Activated CD8-positive, alpha-beta memory T cell treated with anti-CD3 and anti-CD28 coated beads for 36 hours (primary cell): Measurements from ENCODE around the gene LTO1. TPM values are rescaled to one million over a fixed set of nuclear protein-coding genes. Genes with fewer than 3 reads are reported as not detected.
"Not testable (repeated sequence)": the region's sequence is repeated elsewhere in the genome, so short reads cannot be mapped to it uniquely, and the experiment has no call there.

Experiments used
- CTCF ChIA-PET: fragments of 350-600 bp; sonication (Branson Sonifier 250); formaldehyde crosslinking; loops from one replicate; lab custom pipeline; 2021; ENCODE audit warnings: antibody characterized with exemption; lab: Charles Lee
- POLR2A ChIA-PET: fragments of 350-600 bp; sonication (Branson Sonifier 250); formaldehyde crosslinking; loops from one replicate; lab custom pipeline; 2021; ENCODE audit warnings: antibody characterized with exemption; lab: Charles Lee
- total RNA-seq, 2 experiments: library from RNA; stranded (reverse); gene quantifications; one replicate each; pipeline ENCODE4 v1.2.3, GENCODE V29; 2021

LTO1 gene
- total RNA-seq, 2 experiments from 2014 or later: 23.6 to 24.8 TPM

DNA sequence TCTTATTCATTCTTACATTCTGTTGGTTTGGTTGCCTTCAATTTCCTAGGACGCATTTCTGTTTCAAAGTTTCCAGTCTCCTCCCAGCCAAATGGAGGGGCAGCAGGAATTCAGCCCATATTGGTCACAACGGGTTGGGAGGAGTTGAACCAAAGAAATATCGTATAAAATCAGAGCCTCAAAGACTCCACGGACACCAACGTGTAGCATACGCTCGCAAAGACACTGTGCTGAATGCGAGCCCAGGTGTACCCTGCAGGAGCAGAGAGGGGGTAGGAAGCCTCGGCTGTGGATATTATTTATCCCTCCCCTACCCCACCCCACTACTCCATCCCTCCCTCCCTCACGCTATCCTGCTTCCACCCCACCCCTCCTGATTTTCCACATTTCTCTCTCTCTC, 49.7 kb downstream of the LTO1 start:
- ChIA-PET CTCF (no interaction called here), POLR2A (no interaction called here)

DNA sequence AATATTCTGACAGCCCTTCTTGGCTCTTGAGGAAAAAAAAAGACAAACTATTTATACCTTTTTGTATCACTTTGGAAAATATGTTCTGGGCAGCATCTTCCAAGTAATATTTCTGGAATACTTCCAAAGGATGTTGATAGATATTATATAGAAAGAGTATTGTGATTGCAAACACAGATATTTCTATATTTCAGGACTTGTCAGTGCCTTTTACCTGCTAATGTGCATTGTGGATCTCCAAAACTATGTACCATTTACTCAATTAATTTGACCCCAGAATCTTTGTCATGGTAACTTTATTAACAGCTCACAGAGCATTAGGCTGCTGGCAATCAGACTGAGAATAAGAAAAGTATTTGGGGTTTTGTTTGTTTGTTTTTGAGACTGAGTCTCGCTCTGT, 50.9 kb downstream of the LTO1 start:
- CTCF ChIA-PET: no interaction called here
- POLR2A ChIA-PET: no interaction called here

GRCh38 chr11:69622097-69622681, 53.0 kb downstream of the LTO1 start:
- CTCF ChIA-PET, POLR2A ChIA-PET: not testable (repeated sequence)

- ChIA-PET CTCF (no interaction called here), POLR2A (no interaction called here)
Measured at GRCh38 chr11:69620683-69621290, 54.4 kb downstream of the LTO1 start.

DNA sequence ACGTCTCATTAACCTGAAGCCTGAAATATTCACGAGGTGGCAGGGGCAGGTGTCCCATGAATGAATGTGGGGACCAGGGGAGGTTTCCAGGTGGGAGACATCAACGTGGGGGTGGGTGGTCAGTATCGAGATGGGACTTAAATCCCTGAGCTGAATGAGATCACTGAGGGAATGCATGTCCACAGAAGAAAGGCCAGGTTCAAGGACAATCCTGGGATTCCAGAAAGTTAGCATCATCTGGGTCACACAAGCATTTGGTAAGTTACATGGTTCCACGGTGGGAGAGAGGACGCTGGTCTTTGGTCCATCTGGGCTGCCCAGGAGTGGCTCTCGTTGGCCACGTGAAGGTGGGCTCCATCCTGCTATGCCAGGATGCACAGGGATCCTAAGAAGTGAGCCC, 56.9 kb downstream of the LTO1 start:
- ChIA-PET CTCF (no interaction called here), POLR2A (no interaction called here)

- CTCF ChIA-PET: no interaction called here
- POLR2A ChIA-PET: no interaction called here
Measured at GRCh38 chr11:69617682-69618081, 57.5 kb downstream of the LTO1 start.

DNA sequence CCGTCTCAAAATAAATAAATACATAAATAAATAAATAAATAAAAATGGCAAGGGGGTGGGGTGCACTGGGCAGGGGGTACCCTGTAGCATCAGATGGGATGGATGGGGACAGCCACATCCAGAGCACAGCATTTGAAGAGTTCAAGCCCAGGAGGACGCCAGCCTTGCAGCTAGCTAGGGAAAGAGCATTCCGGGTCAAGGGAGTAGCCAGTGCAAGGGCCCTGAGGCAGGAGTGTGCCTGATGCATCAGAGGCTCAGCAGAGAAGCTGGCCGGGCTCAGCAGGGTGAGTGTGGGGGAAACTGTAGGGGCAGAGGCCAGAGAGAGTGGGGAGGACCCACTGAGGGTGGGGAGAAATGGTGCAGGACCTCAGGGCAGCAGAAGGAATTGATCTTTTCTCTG, 57.9 kb downstream of the LTO1 start:
- POLR2A ChIA-PET: no interaction called here
- CTCF ChIA-PET: no interaction called here

Other genes with a start within 250 kb of the LTO1 start
- gene LINC01488, start 193.7 kb downstream of the LTO1 start, total RNA-seq: not detected
- gene CCND1, start 34.2 kb downstream of the LTO1 start, total RNA-seq: 1 to 10 TPM; 1.7 to 2.8 TPM
- gene FGF19, start 28.7 kb upstream of the LTO1 start, total RNA-seq: not detected
- not detected for gene FGF4, start 100.0 kb upstream of the LTO1 start, total RNA-seq
- not detected for gene FGF3, start 144.1 kb upstream of the LTO1 start, total RNA-seq